HG02981 (cell line): Measurements from ENCODE around the gene FSTL4.

Experiments used
- ATAC-seq: cut with Tn5 transposase; IDR thresholded peaks from one replicate; pipeline ENCODE4 v1.9.1; 2021; ENCODE audit warnings: mild to moderate bottlenecking, moderate library complexity; ENCODE audit not compliant: unreplicated experiment

Gene FSTL4

GRCh38 chr5:133483406-133484090 is 128.8 kb downstream of the FSTL4 start:
- no peak for ATAC-seq

GRCh38 chr5:133482028-133482427 is 130.3 kb downstream of the FSTL4 start:
- ATAC-seq = no peak

GRCh38 chr5:133480866-133481265 is 131.5 kb downstream of the FSTL4 start:
- no peak for ATAC-seq

- no peak for ATAC-seq
Measured at GRCh38 chr5:133480366-133480765, 132.0 kb downstream of the FSTL4 start.

- no peak for ATAC-seq
Measured at GRCh38 chr5:133478199-133478985, 133.9 kb downstream of the FSTL4 start.

- no peak for ATAC-seq
Measured at GRCh38 chr5:133475986-133476385, 136.4 kb downstream of the FSTL4 start.

- ATAC-seq = no peak
Measured at GRCh38 chr5:133474851-133475590, 137.3 kb downstream of the FSTL4 start.

GRCh38 chr5:133473291-133473690 is 139.1 kb downstream of the FSTL4 start:
- ATAC-seq = no peak

- no peak for ATAC-seq
Measured at GRCh38 chr5:133472829-133473228, 139.5 kb downstream of the FSTL4 start.

GRCh38 chr5:133471699-133472098 is 140.6 kb downstream of the FSTL4 start:
- ATAC-seq = no peak

- ATAC-seq = no peak
Measured at GRCh38 chr5:133470841-133471240, 141.5 kb downstream of the FSTL4 start.

- ATAC-seq = no peak
Measured at GRCh38 chr5:133469846-133470245, 142.5 kb downstream of the FSTL4 start.

- no peak for ATAC-seq
Measured at GRCh38 chr5:133469252-133469651, 143.1 kb downstream of the FSTL4 start.

- no peak for ATAC-seq
Measured at GRCh38 chr5:133468596-133468995, 143.7 kb downstream of the FSTL4 start.

GRCh38 chr5:133467826-133468463 is 144.4 kb downstream of the FSTL4 start:
- no peak for ATAC-seq

- ATAC-seq = no peak
Measured at GRCh38 chr5:133467335-133467779, 145.0 kb downstream of the FSTL4 start.

GRCh38 chr5:133466556-133467334 is 145.6 kb downstream of the FSTL4 start:
- no peak for ATAC-seq

- ATAC-seq = no peak
Measured at GRCh38 chr5:133464013-133464412, 148.3 kb downstream of the FSTL4 start.

GRCh38 chr5:133461796-133462516 is 150.4 kb downstream of the FSTL4 start:
- ATAC-seq = no peak
